RWPE1 (cell line): Measurements from ENCODE around the gene LRRN2.

Source experiments
- CTCF ChIA-PET: fragments of 350-600 bp; sonication (Branson Sonifier 250); formaldehyde crosslinking; extraction: SDS; loops from one replicate; lab custom pipeline; 2021; lab: Yijun Ruan, JAX
- POLR2A ChIA-PET: fragments of 400-600 bp; formaldehyde crosslinking; extraction: SDS; loops from one replicate; lab custom pipeline; 2020; ENCODE audit warnings: antibody characterized with exemption; ENCODE audit not compliant: low non-redundant PET; lab: Yijun Ruan, JAX
- DNase-seq: peaks from one replicate; pipeline ENCODE4 v3.0.0; 2012; ENCODE audit warnings: low spot score
- H3K27ac ChIP-seq: fragments of 450-650 bp; 2 replicates; pipeline ENCODE4 v1.5.1; 2017
- TF ChIP-seq, protein P1 (sequence below): fragments of 450-650 bp; conservative IDR thresholded peaks from 2 replicates; pipeline ENCODE4 v1.5.1; 2017; ENCODE audit warnings: low read depth, mild to moderate bottlenecking

LRRN2 gene

DNA sequence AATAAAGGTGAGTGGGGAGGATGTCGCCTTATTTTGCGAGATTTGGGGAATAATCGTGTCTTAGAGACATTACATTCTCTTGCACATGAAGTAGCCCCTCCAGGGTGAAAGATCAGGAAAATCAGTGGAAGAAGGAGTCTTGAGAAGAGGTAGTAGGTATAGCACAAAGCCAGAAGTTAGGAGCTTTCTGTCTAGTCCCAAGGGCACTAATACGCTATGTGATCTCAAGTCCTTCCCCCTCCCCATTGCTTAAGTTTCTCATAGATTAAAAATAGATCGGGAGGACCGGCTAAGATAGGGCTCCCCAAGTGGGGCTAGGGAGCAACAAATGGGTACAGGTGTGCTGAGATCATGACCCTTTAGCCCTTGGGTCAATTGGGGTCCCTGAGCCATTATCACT, 13.5 kb downstream of the LRRN2 start:
- CTCF ChIA-PET: interaction anchor here (1.1 to 1.7 kb wide), 2 partner anchors 75 to 91 kb away, joined by 3 to 4 read pairs; no protein-coding TSS in a partner anchor
- DNase-seq: no peak
- no peak overlapping the region for H3K27ac ChIP-seq
- TF ChIP-seq, protein P1, sequence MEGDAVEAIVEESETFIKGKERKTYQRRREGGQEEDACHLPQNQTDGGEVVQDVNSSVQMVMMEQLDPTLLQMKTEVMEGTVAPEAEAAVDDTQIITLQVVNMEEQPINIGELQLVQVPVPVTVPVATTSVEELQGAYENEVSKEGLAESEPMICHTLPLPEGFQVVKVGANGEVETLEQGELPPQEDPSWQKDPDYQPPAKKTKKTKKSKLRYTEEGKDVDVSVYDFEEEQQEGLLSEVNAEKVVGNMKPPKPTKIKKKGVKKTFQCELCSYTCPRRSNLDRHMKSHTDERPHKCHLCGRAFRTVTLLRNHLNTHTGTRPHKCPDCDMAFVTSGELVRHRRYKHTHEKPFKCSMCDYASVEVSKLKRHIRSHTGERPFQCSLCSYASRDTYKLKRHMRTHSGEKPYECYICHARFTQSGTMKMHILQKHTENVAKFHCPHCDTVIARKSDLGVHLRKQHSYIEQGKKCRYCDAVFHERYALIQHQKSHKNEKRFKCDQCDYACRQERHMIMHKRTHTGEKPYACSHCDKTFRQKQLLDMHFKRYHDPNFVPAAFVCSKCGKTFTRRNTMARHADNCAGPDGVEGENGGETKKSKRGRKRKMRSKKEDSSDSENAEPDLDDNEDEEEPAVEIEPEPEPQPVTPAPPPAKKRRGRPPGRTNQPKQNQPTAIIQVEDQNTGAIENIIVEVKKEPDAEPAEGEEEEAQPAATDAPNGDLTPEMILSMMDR: no peak
- POLR2A ChIA-PET: no interaction called here

DNA sequence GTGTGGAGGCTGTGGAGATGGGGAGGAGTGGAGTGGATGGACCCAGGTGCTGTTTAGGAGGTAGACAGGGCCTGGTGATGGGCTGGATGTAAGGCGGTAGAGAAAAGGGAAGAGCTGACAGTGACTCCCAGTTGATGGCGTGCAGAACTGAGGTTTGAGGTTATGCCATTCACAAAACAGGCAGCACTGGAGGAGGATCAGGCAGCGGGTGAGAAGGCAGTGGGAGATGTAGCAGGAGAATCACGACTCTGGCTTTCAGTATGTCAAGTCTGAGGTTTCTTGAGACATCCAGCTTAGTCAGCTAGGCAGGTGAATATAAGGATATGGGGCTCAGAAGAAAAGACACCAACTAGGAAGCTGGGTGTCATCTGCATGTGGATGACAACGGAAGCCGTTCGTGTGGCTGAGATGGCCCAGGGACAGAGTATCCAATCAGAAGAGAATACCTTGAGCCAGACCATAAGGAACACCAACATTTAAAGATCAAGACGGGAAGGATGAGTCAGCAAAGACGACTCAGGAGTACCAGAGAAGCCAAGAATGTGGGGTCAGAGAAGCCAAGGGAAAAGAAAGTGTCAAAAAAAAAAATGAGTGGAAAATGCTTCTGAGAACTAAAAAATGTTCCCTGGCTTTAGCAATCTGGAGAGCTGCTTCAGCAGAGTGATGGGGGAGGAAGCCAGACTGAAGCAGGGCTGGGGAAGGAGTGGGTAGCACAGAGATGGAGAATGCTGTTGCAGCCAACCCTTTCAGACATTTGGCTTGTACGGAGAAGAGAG, 15.2 kb downstream of the LRRN2 start:
- H3K27ac ChIP-seq: no peak overlapping the region
- CTCF ChIA-PET: no interaction called here
- no peak for DNase-seq
- TF ChIP-seq, protein P1: no peak
- POLR2A ChIA-PET: no interaction called here

DNA sequence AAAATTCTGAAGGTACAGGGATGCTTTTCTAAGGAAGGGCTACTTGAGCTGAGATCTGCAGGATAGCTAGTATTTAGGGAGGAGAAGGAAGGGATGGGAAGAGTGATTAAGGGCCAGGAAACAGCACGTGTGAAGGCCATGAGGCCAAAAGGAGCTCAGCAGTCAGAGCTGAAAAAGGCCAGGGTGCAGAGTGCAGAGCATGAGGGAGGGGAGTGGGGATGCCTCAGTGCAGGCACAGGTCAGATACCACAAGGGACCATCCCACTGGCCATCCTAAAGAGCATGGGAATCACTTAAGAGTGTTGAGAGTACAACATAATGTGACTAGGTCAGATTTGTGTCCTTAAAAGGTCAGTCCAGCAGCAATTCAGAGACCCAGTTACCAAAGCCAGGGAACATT, 16.0 kb downstream of the LRRN2 start:
- POLR2A ChIA-PET: no interaction called here

DNA sequence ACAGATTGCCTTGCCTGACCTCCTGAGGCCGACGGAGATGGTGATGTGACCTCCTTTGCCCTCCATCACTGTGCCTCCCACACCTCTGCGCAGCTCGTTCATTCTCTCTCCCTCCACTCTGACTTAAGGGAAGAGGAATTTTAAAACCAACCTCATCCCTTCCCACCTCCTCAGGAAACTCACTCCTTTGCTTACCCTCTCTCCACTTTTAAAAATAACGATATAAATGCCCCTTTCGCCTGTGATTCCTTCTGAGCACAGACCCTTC, 21.2 kb downstream of the LRRN2 start:
- TF ChIP-seq, protein P1: no peak
- ChIA-PET CTCF (interaction anchor here (1.4 kb wide), 1 partner anchor 143 kb away, joined by 7 read pairs; no protein-coding TSS in a partner anchor), POLR2A (no interaction called here)
- no peak overlapping the region for H3K27ac ChIP-seq
- no peak for DNase-seq

More for the DNA sequence above, 16.0 kb downstream of the LRRN2 start:
- TF ChIP-seq, protein P1: no peak
- H3K27ac ChIP-seq: no peak overlapping the region
- CTCF ChIA-PET: no interaction called here
- no peak for DNase-seq

DNA sequence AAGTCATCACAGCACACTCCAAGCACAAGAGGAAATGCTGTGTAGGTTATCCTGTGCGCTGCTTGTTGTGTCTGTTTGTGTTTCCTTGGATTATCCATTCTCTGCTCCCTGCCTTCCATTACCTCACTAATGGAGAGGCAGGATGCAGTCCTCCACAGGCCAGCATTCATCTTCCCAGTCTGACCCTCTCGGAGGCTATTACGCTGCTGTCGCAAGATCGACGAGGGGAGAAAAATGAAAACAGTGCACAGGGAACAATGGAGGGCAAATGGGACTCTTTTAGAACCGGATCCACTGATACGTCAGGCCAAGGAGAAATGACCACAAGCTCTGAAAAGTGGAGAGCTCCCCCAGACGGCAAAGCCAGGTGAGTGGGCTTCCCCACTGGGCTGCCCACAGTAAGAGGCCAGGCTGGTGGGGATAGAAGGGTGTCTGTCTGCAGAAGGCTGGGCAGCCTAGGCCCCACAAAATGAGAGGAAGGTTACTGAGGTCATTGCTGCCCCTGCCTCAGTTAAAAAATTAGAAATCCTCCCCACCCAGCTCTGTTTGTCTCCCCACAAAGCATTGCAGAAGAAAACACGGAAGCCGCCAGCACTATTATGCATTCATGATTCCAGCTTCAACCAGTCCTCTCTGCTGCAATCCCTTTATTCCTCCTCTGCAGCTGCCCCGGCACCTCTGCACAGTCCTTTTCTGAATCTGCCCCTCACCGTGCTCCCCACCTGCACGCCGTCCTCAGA, 21.7 kb downstream of the LRRN2 start:
- no peak for DNase-seq
- CTCF ChIA-PET: interaction anchor here (1.4 kb wide), 1 partner anchor 143 kb away, joined by 7 read pairs; no protein-coding TSS in a partner anchor
- POLR2A ChIA-PET: no interaction called here
- no peak overlapping the region for H3K27ac ChIP-seq
- TF ChIP-seq, protein P1: no peak

DNA sequence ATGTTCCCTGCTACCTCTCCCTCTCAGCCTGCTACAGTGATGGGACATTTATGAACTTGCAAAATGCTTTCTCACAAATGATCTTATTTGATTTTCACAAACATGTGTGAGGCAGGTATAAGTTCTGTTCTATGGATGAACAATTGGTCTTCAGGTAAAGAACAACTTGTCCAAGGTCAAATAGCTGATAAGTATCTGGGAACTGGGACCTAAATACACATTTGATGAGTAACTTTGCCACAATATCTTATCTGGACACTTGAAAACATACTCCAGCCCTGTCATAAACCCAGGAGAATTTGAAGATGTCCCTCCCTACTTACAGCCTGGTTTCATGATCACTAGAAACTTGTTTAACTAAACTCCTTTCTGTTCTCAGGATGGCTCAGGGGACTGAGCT, 23.0 kb downstream of the LRRN2 start:
- CTCF ChIA-PET: interaction anchor here (0.6 kb wide), 1 partner anchor 399 kb away, joined by 3 read pairs; no protein-coding TSS in a partner anchor
- TF ChIP-seq, protein P1: no peak
- POLR2A ChIA-PET: no interaction called here
- no peak for DNase-seq
- H3K27ac ChIP-seq: no peak overlapping the region
